ENCODE data around the gene SIVA1. TPM values are rescaled to one million over a fixed set of nuclear protein-coding genes. Genes with fewer than 3 reads are reported as not detected.

The SIVA1 gene
- total and polyA plus RNA-seq, 9 of the 15 experiments (the other 6 are each of a cell fraction or from before 2014, with no cell fraction given): 4.2 to 186 (median 54.2) TPM

- no peak for TF ChIP-seq E4F1 (CRISPR knock-in tag; IDR thresholded peaks at IDR 0.05; ENCODE audit: borderline replicate concordance)
- TF ChIP-seq SIN3A (IDR thresholded peaks at IDR 0.05; ENCODE audit: borderline replicate concordance in 2 of 2, control insufficient read depth in 1 of 2, low read depth in 2 of 2, low read length in 2 of 2): no peak
- TF ChIP-seq CLOCK (CRISPR knock-in tag; IDR thresholded peaks at IDR 0.05; ENCODE audit: borderline replicate concordance): no peak
- no peak for TF ChIP-seq CTBP1 (IDR thresholded peaks at IDR 0.05; ENCODE audit: borderline replicate concordance)
- no peak for TF ChIP-seq NR2F6 (CRISPR knock-in tag; IDR thresholded peaks at IDR 0.05)
- no peak for TF ChIP-seq RBFOX2 (IDR thresholded peaks at IDR 0.05; ENCODE audit: low read depth, low read length)
- no peak for TF ChIP-seq REST (IDR thresholded peaks at IDR 0.05; ENCODE audit: borderline replicate concordance)
- TF ChIP-seq REST (CRISPR knock-in tag; IDR thresholded peaks at IDR 0.05; ENCODE audit: low read depth): no peak
- no peak for TF ChIP-seq ZNF175 (CRISPR knock-in tag; IDR thresholded peaks at IDR 0.05; ENCODE audit: low read depth)
Observed at GRCh38 chr14:104719343-104719742, 33.6 kb upstream of the SIVA1 start (continued).

Measured in K562 (cell line).